Measurements from ENCODE around the gene ASB10.

The ASB10 gene

GRCh38 chr7:151204383-151205032, 17.5 kb upstream of the ASB10 start:
- FAIRE-seq (no peak), DNase-seq (ENCODE audit: insufficient read length, low spot score) (no peak)
- no peak for TF ChIP-seq PAX5 (IDR thresholded peaks at IDR 0.05; ENCODE audit: insufficient read depth, low read length, severe bottlenecking)
- TF ChIP-seq SPI1 (IDR thresholded peaks at IDR 0.05; ENCODE audit: low read depth, low read length): no peak
- no peak for TF ChIP-seq POLR2AphosphoS5 (IDR thresholded peaks at IDR 0.05; ENCODE audit: low read depth, low read length)

- FAIRE-seq: no peak
- no peak for DNase-seq (ENCODE audit: insufficient read length, low spot score)
- TF ChIP-seq TAF1 (IDR thresholded peaks at IDR 0.05; ENCODE audit: low read depth, low read length) (no peak), POLR2AphosphoS5 (IDR thresholded peaks at IDR 0.05; ENCODE audit: low read depth, low read length) (no peak), POU2F2 (IDR thresholded peaks at IDR 0.05; ENCODE audit: low read depth, low read length) (no peak), SPI1 (IDR thresholded peaks at IDR 0.05; ENCODE audit: low read depth, low read length) (no peak), PAX5 (IDR thresholded peaks at IDR 0.05; ENCODE audit: insufficient read depth, low read length, severe bottlenecking) (no peak), POLR2A (IDR thresholded peaks at IDR 0.05; ENCODE audit: low read depth, low read length) (no peak)
Measured at GRCh38 chr7:151202836-151203235, 15.8 kb upstream of the ASB10 start.

- DNase-seq (ENCODE audit: insufficient read length, low spot score): no peak
- no peak for TF ChIP-seq POLR2A (IDR thresholded peaks at IDR 0.05; ENCODE audit: low read depth, low read length)
- TF ChIP-seq SPI1 (IDR thresholded peaks at IDR 0.05; ENCODE audit: low read depth, low read length): no peak
- TF ChIP-seq PAX5 (IDR thresholded peaks at IDR 0.05; ENCODE audit: insufficient read depth, low read length, severe bottlenecking): no peak
- no peak for TF ChIP-seq POU2F2 (IDR thresholded peaks at IDR 0.05; ENCODE audit: low read depth, low read length)
- no peak for TF ChIP-seq TAF1 (IDR thresholded peaks at IDR 0.05; ENCODE audit: low read depth, low read length)
- TF ChIP-seq POLR2AphosphoS5 (IDR thresholded peaks at IDR 0.05; ENCODE audit: low read depth, low read length): no peak
- FAIRE-seq: no peak
Measured at GRCh38 chr7:151201751-151202150, 14.7 kb upstream of the ASB10 start.

DNA sequence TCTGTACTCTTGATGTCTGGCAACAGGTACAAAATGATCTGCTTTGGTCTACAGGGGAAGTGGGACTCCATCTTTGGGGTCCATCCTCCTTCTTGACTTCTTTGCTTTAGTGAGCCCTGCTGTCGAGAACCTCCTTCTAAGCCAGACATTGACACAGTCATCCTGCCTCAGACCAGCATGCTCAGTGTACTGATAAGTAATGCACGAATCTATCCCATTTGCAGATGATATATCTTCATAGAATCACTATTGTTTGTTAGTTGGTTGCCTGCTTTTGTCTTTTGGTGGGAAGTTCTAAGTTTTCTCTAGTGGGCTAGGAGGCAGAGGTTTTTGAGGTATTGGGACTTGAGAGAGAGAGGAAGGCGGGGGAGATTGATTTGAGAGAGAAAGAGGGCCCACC, 14.3 kb upstream of the ASB10 start:
- DNase-seq (ENCODE audit: insufficient read length, low spot score) (no peak), FAIRE-seq (no peak)

DNA sequence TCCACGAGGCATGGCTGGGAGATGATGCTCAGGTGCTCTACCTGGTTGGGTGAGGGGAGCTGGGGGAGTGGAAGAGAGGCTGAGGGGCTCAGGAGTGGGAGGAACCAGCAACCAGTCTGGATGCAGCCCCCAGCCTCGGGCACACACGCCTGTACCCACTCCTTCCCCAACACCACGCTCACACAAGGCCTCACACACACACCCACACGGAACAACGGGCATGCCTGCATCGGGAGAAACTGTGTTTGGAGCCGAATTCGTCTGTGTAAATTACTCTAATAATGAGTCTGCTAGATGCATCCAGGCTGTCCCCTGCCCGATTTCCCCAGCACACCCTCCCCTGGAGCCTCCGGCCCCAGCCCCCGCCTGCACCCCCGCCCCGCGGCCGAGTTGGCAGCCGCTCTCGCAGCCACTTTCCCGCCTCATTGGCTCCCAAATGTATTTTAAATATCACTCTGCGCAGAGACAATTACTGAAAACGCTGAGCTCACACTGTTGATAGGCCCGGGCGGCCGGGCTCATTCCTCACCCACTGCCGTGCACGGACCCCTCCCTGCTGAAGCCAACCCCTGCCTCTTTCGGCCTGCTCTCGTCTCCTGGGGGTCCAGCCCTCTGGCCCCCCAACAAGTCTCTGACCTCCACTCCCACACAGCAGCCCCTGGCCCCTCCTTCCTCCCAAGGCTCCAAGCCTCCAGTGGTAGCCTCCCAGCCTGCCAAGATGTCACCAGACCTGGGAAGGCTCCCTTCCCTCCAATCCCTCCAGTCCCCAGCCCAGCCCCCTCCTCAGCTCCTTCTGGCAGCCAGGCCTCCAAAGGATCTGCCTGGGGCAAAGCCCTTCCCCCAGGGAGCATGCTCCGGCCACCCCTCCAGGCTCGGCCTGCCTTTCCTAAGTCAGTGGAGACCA, 12.1 kb upstream of the ASB10 start:
- FAIRE-seq (no peak), DNase-seq (ENCODE audit: insufficient read length, low spot score) (no peak)
- TF ChIP-seq POLR2A (IDR thresholded peaks at IDR 0.05; ENCODE audit: low read depth, low read length) (no peak), PAX5 (IDR thresholded peaks at IDR 0.05; ENCODE audit: insufficient read depth, low read length, severe bottlenecking) (no peak), TAF1 (IDR thresholded peaks at IDR 0.05; ENCODE audit: low read depth, low read length) (no peak), POU2F2 (IDR thresholded peaks at IDR 0.05; ENCODE audit: low read depth, low read length) (no peak), POLR2AphosphoS5 (IDR thresholded peaks at IDR 0.05; ENCODE audit: low read depth, low read length) (no peak), SPI1 (IDR thresholded peaks at IDR 0.05; ENCODE audit: low read depth, low read length) (no peak)

More for the DNA sequence above, 14.3 kb upstream of the ASB10 start:
- TF ChIP-seq POLR2AphosphoS5 (IDR thresholded peaks at IDR 0.05; ENCODE audit: low read depth, low read length) (no peak), SPI1 (IDR thresholded peaks at IDR 0.05; ENCODE audit: low read depth, low read length) (no peak), PAX5 (IDR thresholded peaks at IDR 0.05; ENCODE audit: insufficient read depth, low read length, severe bottlenecking) (no peak), POLR2A (IDR thresholded peaks at IDR 0.05; ENCODE audit: low read depth, low read length) (no peak), POU2F2 (IDR thresholded peaks at IDR 0.05; ENCODE audit: low read depth, low read length) (no peak), TAF1 (IDR thresholded peaks at IDR 0.05; ENCODE audit: low read depth, low read length) (no peak)

- no peak for FAIRE-seq
- TF ChIP-seq POLR2AphosphoS5 (IDR thresholded peaks at IDR 0.05; ENCODE audit: low read depth, low read length): no peak
- no peak for TF ChIP-seq SPI1 (IDR thresholded peaks at IDR 0.05; ENCODE audit: low read depth, low read length)
- TF ChIP-seq POU2F2 (IDR thresholded peaks at IDR 0.05; ENCODE audit: low read depth, low read length): no peak
- no peak for TF ChIP-seq TAF1 (IDR thresholded peaks at IDR 0.05; ENCODE audit: low read depth, low read length)
- TF ChIP-seq POLR2A (IDR thresholded peaks at IDR 0.05; ENCODE audit: low read depth, low read length): no peak
- no peak for TF ChIP-seq PAX5 (IDR thresholded peaks at IDR 0.05; ENCODE audit: insufficient read depth, low read length, severe bottlenecking)
Measured at GRCh38 chr7:151197932-151198331, 10.9 kb upstream of the ASB10 start.

GRCh38 chr7:151195616-151196450, 8.8 kb upstream of the ASB10 start:
- TF ChIP-seq POU2F2 (IDR thresholded peaks at IDR 0.05; ENCODE audit: low read depth, low read length): no peak
- no peak for TF ChIP-seq TAF1 (IDR thresholded peaks at IDR 0.05; ENCODE audit: low read depth, low read length)
- no peak for TF ChIP-seq POLR2AphosphoS5 (IDR thresholded peaks at IDR 0.05; ENCODE audit: low read depth, low read length)
- TF ChIP-seq POLR2A (IDR thresholded peaks at IDR 0.05; ENCODE audit: low read depth, low read length): no peak
- TF ChIP-seq PAX5 (IDR thresholded peaks at IDR 0.05; ENCODE audit: insufficient read depth, low read length, severe bottlenecking): no peak
- no peak for TF ChIP-seq SPI1 (IDR thresholded peaks at IDR 0.05; ENCODE audit: low read depth, low read length)
- no peak for DNase-seq (ENCODE audit: insufficient read length, low spot score)
- FAIRE-seq: no peak

More at GRCh38 chr7:151197932-151198331, 10.9 kb upstream of the ASB10 start:
- no peak for DNase-seq (ENCODE audit: insufficient read length, low spot score)

- no peak for FAIRE-seq
- no peak for DNase-seq (ENCODE audit: insufficient read length, low spot score)
- TF ChIP-seq POU2F2 (IDR thresholded peaks at IDR 0.05; ENCODE audit: low read depth, low read length) (no peak), TAF1 (IDR thresholded peaks at IDR 0.05; ENCODE audit: low read depth, low read length) (no peak), POLR2AphosphoS5 (IDR thresholded peaks at IDR 0.05; ENCODE audit: low read depth, low read length) (no peak), PAX5 (IDR thresholded peaks at IDR 0.05; ENCODE audit: insufficient read depth, low read length, severe bottlenecking) (no peak), POLR2A (IDR thresholded peaks at IDR 0.05; ENCODE audit: low read depth, low read length) (no peak), SPI1 (IDR thresholded peaks at IDR 0.05; ENCODE audit: low read depth, low read length) (no peak)
Measured at GRCh38 chr7:151194188-151194587, 7.1 kb upstream of the ASB10 start.
